Measurements from ENCODE around the gene LNX2.
A peak's percentile ranks its signal among the peaks of the same experiment; 100 is the strongest.

Gene LNX2

GRCh38 chr13:27607125-27607524, 13.2 kb downstream of the LNX2 start:
- DNase-seq: no peak

- DNase-seq: no peak
These were observed 14.6 kb downstream of the LNX2 start for GRCh38 chr13:27605610-27606200.

DNA sequence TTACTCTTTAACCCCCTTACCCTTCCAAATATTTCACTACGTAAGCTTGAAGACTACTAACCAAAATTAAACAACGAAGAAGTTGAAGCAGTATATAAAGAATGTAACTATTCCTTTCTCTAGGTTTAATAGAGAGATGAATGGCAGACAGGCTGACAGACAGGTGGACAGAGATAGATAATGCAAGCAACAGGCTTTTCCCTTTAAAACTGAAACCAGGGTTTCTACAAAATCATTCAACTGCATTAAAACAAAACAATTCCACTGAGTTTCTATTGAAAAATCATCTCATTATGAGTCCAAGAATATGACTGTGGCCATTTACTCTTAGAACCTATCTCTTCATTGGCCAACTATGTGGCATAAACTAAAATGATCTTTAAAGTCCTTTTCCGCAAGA, 15.2 kb downstream of the LNX2 start:
- no peak for DNase-seq

GRCh38 chr13:27601803-27602202, 18.5 kb downstream of the LNX2 start:
- no peak for DNase-seq

DNA sequence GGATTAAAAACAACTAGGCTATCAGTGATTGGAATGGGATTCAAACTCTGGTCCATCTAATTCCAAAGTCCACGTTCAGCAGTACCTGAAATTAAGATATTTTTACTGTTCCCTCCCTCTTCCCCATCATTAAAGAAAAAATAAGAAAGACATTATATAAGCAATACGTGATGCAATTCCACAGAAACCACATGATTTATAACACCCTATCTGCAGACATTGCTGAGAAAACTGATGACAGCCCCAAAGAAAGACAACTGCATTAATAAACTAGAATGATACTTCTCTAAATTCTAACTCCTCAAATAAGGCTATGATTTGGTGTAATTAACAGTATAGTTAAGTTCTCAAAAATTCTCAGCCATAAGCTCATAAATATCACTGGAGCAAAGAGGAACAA, 19.1 kb downstream of the LNX2 start:
- no peak for DNase-seq

- DNase-seq: no peak
These were observed 19.6 kb downstream of the LNX2 start for GRCh38 chr13:27600711-27601110.

- no peak for DNase-seq
These were observed 20.3 kb downstream of the LNX2 start for GRCh38 chr13:27599845-27600553.

DNA sequence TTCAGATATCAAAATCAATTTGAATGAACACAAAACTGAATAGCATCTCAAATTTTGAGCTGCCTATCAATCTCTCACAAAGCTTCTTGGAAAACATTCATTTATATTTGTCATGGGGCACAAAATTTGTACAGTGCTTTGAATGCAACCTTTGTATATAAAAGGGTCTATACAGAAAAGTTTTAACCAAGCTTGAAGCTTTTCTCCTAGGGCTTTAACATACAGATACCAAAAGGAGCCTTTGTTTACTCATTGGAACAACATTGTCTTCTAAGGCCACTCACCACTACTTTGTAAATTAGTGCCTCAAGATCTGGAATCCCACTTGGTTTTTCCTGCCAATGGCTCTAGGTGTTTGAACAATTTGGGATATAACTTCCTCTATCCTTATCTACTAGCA, 21.2 kb downstream of the LNX2 start:
- no peak for DNase-seq

GRCh38 chr13:27595055-27595811, 25.1 kb downstream of the LNX2 start:
- no peak for DNase-seq

DNA sequence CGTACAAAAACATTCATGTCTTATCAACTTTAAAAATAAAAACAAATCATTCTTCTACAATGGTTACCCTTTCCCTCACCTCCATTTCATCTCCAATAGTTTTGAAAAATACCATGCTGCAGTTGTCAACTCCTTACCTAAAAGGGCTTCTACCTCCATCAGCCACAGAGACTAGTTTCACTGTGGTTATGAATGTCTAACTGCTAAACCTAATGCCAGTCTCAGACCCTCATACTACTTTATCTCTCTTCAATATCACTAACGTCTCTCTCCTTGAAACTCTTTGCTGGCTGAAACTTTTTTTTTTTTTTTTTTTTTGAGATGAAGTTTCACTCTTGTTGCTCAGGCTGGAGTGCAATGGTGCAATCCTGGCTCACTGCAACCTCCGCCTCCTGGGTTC, 27.1 kb downstream of the LNX2 start:
- DNase-seq: no peak

GRCh38 chr13:27592865-27593264, 27.5 kb downstream of the LNX2 start:
- no peak for DNase-seq

DNA sequence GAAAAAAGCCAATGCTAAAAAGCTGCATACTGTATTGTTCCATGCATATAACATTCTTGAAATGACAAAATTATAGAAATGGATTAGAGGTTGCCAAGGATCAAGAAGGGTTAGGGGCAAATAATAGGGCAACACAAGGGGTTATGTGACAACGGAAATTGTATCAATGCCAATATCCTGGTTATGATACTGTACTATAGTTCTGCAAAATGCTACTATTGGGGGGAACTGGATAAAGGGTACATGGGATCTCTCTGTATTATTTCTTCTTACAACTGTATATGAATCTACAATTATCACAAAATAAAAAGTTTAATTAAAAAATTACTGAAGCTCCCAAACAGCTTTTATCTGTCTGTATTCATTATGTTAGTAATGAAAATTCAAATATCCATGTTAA, 31.9 kb downstream of the LNX2 start:
- DNase-seq: no peak

GRCh38 chr13:27587095-27587746, 33.1 kb downstream of the LNX2 start:
- DNase-seq: no peak

DNA sequence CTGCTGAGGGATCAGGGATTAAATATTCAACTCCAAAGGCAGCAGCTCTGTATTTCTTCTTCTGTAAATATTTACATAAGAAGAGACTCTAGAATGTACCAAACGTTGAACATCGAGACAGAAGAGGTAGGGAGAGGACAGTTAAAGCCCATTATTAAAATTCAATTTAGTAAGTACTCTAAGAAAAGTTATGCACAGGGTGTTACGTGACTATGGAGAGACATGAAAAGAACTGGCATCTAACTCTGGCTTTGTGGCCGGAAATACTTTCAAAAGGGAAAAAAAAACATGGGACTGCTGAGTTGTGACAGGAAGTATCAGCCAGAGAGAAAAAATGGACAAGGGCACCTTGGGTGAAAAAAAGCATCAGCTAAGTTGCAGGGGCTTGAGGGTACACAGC, 36.7 kb downstream of the LNX2 start:
- DNase-seq: no peak

- peak in 1 of 56 donors; percentile 2 for DNase-seq
These were observed 42.0 kb downstream of the LNX2 start for GRCh38 chr13:27578121-27579030.

DNA sequence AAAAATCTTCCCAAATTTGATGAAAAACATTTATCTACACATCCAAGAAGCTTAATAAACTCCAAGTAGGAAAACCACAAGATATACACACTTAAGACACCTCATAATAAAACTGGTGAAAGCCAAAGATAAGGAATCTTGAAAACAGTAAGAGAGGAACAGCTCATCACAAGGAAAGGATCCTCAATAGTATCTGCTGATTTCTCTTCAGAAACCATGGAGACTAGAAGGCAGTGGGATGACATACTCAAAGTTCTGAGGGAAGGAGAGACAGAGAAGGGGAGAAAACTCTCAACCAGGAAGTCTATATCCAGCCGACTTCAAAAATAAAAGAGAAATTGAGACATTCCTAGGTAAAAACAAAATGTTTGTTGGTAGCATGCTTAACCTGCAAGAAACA, 45.7 kb downstream of the LNX2 start:
- no peak for DNase-seq

DNA sequence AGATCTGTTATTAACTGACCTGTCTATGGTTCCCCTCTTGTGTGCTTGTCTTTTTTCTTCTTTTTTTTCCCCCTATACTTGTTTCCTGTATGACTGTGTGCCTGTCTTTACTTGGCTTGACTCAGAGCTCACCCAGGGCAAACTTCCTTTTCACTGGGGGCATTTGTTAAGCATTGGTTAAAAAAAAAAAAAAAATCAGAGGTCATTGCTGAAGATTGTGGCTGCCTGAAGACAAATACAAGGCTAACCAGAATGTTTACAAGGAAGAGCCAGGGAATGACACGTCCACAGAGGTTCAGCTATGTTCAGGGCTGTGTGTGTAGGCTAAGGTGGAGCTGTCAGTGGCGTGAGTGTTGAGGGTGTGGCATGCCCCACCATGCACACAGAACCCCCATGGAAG, 47.1 kb downstream of the LNX2 start:
- DNase-seq: no peak

GRCh38 chr13:27572234-27572901, 48.0 kb downstream of the LNX2 start:
- no peak for DNase-seq

- no peak for DNase-seq
These were observed 49.4 kb downstream of the LNX2 start for GRCh38 chr13:27570906-27571305.

DNA sequence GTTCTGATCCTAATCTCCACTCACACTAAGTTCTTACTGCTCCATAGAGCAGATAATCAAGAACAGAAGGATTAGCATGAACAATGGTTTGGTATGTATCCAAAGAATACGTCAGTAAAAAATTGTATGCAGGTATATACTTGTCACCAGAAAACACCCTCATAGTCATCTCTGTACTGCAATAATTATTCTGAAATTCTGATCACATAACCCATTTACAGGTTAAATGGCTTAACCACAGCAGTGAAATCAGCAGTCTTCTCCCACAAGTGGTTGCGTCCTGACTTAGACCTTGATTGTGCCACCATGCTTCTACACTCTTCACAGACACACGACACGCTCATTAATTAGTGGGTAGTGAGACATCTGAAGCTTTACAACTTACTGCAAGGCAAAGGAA, 50.9 kb downstream of the LNX2 start:
- no peak for DNase-seq

- no peak for DNase-seq
These were observed 54.5 kb downstream of the LNX2 start for GRCh38 chr13:27565818-27566217.

Data from amygdala (tissue), 56 donors.